Measurements from ENCODE around the gene SLC27A6.

The SLC27A6 gene

GRCh38 chr5:128965011-128965637 lies at the start of gene SLC27A6:
TSS of gene SLC27A6 (plus strand) at chr5:128965488. CDS start at chr5:128966138, 650 bp downstream.
- no peak for TF ChIP-seq CTCF (IDR thresholded peaks at IDR 0.05)

- TF ChIP-seq CTCF (IDR thresholded peaks at IDR 0.05): no peak
Observed at GRCh38 chr5:128919542-128919941, 45.7 kb upstream of the SLC27A6 start.

GRCh38 chr5:128920345-128921215 lies 44.7 kb upstream of the SLC27A6 start:
- no peak for TF ChIP-seq CTCF (IDR thresholded peaks at IDR 0.05)

GRCh38 chr5:128924299-128924698 lies 41.0 kb upstream of the SLC27A6 start:
- TF ChIP-seq CTCF (IDR thresholded peaks at IDR 0.05): no peak

GRCh38 chr5:128925973-128926372 lies 39.3 kb upstream of the SLC27A6 start:
- TF ChIP-seq CTCF (IDR thresholded peaks at IDR 0.05): no peak

- TF ChIP-seq CTCF (IDR thresholded peaks at IDR 0.05): no peak
Observed at GRCh38 chr5:128927644-128928043, 37.6 kb upstream of the SLC27A6 start.

GRCh38 chr5:128949847-128950546 lies 15.3 kb upstream of the SLC27A6 start:
- TF ChIP-seq CTCF (IDR thresholded peaks at IDR 0.05): no peak
